Measurements from ENCODE around the gene F10.
"Not testable (repeated sequence)": the region's sequence is repeated elsewhere in the genome, so short reads cannot be mapped to it uniquely, and the experiment has no call there.

Gene F10

DNA sequence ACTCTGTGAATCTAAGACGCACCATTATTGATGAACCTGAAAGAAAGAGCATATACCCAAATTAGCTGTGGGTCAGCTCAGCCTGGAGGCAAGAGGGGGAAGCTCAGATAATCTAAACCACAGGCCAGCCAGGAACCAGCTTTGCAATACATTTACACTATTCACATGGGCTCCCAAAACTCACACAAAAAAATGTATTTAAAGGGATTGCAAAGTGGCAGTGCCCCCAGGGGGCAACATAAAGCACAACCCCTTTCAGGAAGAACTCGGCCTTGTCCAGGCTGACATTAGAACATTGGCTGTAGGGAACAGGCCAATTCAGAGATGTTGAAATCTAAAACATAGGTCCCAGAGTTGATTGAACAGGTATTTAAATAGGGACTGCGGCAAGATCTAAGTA lies 32.6 kb downstream of the F10 start:
- no peak for DNase-seq

DNA sequence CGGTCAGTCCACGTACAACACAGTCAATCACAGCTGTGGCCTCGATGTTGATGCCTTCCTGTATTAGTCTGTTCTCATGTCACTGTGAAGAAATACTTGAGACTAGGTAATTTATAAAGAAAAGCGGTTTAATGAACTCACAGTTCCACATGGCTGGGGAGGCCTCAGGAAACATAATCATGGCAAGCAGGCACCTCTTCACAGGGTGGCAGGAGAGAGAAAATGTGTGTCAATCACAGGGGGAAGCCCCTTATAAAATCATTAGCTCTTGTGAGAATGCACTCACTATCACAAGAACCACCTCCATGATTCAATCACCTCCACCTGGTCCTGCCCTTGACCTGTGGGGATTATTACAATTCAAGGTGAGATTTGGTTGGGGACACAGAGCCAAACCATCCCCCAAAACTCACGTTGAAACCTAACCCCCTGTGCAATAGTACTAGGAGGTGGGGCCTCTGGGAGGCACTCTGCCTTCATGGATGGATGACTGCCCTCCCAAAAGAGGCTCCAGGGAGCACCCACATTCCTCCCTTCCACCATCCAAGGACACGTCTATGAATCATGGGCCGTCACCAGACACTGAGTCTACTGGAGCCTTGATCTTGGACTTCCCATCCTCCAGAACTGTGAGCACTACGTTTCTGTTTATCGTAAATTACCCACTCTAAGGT lies 33.5 kb downstream of the F10 start:
- no peak for DNase-seq

DNA sequence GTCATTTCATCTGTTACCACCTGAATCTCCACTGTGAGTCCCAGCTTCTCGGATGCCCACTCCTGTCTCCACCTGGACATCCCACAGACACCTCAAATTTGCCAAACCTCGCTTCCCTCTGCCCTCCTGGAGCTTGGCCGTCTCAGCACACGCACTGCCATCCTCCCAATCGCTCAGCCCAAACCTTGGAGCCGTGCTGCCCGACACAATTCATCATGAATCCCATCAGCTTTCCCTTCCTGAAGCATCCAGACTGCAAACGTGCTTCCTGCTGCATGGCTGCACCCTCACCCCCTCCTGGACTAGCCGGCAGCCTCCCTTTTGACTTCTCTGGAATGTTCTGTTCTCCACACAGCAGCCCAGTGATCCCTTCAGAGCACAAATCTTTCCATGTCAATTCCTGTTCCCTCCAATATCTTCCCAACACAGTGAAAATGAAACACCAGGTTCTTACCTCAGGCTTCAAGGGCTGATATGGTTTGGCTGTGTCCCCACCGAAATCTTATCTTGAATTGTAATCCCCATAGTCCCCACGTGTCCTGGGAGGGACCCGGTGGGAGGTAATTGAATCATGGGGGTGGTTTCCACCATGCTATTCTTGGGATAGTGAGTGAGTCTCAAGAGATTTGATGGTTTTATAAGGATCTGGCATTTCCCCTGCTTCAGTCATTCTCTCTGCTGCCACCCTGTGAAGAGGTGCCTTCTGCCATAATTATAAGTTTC lies 34.8 kb downstream of the F10 start:
- DNase-seq, result no peak

DNA sequence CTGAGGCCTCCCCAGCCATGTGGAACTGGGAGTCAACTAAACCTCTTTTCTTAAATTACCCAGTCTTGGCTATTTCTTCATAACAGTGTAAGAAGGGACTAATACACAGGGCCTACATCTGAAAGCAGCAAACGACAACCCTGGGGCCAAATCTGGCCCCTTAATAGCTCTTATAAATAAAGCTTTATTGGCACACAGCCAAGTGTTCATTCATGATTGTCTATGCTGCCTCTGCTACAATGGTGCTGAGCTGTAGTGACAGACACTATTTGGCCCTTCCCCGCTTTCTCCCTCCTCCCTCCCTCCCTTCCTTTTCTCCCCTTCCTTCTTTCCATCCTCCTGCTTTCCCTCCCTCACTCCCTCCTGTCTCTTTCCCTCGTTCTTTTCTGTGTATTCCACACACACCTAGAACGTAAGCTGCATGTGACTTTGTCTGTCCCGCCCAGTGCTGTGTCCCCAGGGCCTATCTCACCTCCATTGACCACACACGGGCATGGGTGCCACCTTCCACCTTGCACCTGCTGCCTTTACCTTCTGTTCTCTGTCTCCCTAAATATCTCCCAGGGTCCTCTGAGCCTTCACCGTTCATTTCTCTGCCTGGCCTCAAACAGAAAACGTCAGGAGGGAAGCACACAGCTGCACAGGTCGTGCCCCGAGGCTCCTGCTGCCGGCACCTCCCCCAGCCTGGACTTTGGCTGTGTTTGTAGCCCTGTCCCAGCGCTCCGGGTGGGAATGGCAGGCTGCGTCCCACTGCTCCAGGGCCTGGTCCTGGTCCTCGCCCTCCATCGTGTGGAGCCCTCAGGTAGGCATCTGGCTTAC lies 35.5 kb downstream of the F10 start, which contains the start of gene PROZ:
Gene PROZ (plus strand): TSS at position 720 of the 819 bp plus-strand sequence. CDS start 13 bp downstream, at position 733.
- DNase-seq, result no peak

DNA sequence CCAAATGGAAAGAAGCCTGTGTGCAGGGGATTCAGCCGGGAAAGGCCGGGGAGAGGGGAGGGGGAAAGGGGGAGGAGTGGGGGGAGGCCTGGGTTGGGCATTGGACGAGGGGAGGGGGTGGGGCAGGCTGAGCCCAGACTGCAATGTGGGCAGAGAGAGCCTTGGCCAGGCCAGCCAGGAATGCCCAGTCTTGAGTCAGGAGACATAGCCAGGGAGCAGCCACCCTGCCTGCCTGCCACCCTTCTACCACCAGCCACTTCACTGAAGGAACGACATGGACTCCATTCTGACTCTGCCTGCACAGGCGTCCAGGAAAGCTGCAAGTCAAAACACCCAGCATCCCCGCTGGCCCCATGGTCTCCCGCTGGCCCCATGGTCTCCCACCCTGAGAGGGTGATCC lies 36.3 kb downstream of the F10 start:
- no peak for DNase-seq

DNA sequence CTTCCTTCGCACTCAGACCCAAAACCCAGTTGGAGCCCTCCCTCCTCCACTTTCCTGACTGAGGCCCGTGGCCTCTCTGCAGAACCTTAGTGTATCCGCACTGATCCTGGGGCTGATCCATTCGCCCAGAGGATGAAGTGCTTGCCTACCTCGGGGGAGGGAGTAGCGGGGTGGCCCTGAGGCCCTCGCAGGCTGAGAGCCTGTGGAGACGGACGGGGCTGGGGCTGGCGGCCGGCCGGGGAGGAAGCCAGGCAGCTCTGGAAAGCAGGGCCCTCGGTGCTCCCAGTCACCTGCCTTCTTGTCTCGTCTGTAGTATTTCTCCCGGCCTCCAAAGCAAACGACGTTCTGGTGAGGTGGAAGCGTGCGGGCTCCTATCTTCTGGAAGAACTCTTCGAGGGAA lies 37.1 kb downstream of the F10 start:
- DNase-seq, result no peak

GRCh38 chr13:113160983-113161382 lies 38.4 kb downstream of the F10 start:
- DNase-seq, result no peak

DNA sequence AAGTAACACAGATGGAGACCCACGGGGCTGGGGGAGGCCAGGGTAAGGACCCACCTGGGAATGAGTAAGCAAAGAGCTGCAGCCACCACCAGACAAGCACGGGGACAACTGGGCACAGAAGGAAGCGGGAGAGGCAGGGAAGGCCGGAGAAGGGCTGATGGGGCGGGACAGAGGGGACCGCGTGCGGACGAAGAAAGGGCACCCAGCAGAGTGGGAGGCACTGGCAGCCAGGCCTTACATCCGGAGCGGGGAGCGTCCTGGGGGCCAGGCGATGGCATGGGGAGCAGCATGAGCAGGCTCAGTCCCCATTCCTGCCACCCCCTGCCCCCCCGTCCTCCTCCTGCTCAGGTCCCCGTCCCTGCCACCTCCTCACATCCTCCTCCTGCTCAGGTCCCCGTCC lies 38.8 kb downstream of the F10 start:
- no peak for DNase-seq

- not testable (repeated sequence) for DNase-seq
Observed at GRCh38 chr13:113161975-113162374, 39.4 kb downstream of the F10 start.

GRCh38 chr13:113162783-113163685 lies 40.4 kb downstream of the F10 start:
- no peak for DNase-seq

- DNase-seq, result no peak
Observed at GRCh38 chr13:113164492-113164891, 41.9 kb downstream of the F10 start.

DNA sequence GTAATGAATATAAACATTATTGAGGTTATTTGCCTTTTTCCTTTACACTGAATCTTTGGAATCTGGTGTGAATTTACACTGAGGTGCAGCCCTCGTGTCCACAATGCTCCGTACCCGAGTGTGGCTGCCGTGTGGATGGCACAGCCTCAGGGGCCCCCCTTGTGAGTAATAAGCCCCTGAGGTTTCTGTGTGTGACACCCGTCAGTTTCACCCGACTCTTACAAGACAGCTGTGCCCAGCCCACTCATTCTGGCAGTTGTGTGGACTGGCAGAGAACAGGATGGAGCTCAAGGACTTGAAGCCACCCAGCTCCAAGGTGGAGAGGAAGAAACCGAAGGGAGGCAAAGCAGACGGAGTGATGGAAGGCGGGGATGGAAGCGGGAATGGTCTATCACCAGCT lies 43.7 kb downstream of the F10 start:
- DNase-seq, result no peak

DNA sequence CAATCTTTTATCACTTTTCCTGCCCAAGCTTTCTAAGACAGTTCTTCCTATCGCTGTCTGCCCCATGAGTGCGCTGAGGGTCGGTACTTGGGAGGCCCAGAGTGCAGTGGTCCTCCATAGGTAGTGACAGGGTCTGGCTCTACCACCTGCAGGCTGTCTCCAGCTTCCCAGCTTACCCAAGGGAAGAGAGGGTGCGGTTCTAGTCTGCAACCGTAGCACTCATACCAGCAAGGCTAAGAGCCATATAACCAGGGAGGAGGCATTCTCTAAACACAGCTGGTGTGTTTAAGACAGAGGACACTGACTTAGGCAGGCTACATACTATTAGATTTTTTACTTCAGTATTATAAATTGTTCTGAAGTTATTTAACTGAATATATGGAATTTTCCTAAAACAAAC lies 44.1 kb downstream of the F10 start:
- DNase-seq, result no peak

GRCh38 chr13:113167155-113167554 lies 44.6 kb downstream of the F10 start:
- DNase-seq, result no peak

DNA sequence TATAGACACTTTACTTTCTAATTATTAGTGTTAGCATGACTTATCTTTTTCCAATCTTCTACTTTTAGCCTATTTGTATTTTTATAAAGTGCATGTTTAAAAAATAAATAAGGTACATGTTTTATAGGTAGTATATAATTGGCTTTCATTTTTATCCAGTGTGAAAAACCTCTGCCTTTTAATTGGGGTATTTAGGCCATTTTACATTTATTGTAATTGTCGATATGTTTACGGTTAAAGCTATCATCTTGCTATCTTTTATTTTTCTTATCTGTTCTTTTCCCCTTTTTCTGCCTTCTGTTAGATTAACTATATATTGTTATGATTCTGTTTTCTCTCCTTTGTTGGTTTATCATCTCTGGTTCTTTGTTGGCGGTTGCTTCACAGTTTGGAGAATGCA lies 45.0 kb downstream of the F10 start:
- DNase-seq, result no peak

DNA sequence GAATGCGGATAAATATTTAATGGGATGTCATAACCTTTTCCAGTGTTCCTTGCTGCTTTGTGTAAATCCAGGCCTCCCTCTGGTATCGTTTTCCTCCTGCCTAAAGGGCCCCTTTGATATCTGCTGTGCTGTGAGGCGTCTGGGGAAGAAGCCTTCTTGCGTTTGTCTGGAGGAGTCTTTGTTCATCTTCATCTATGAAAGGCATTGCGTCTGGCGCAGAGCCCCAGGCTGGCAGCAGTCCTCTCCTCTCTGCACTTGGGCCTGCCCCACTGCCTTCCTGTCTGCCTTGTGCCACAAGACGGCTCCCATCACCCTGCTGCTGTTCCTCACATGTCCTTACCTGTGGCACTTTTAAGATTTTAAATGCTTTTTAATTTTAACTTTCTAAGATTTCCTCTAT lies 45.6 kb downstream of the F10 start:
- no peak for DNase-seq

DNA sequence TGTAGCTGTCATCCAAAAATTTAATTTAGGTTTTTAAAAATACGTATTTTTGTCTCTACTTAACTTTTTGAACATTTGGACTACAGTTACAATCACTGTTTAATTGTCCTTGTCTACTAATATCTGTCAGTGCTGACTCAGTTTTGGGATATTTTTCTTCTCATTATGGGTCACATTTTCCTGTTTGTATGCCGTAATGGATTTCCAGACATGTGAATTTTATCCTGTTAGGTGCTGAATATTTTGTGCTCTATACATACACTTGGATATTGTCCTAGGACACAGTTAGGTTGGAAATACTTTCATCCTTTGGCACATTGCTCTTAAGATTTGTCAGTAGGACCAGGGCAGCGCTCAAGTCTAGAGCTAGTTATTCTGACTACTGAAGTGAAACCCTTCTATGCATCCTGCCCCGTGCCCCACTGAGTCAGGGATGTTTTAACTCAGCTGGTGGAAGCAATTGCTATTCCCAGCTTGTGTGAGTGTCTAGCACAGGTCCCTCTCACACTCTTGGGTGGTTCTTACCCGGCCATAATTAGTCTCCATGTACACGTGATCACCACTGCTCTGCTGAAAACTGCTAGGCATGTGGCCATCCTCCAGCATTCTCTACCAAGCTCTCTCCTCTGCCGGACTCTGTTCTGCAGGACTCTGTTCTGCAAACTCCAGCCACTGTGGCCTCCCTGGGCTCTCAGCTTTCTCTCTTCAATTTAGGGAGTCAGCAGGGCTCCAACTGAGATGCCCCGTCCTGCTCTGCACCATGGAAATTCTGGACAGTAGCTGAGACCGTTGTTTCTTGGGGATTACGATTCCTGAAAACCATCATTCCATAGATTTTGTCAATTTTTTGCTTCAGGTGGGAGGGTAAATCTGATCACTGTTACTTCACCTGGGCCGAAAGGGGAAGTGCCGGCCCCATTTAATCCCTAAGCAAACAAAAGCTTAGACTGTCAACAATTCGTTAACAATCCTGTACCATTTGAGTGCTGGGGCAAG lies 47.0 kb downstream of the F10 start:
- DNase-seq, result no peak

- no peak for DNase-seq
Observed at GRCh38 chr13:113170511-113170910, 47.9 kb downstream of the F10 start.

DNA sequence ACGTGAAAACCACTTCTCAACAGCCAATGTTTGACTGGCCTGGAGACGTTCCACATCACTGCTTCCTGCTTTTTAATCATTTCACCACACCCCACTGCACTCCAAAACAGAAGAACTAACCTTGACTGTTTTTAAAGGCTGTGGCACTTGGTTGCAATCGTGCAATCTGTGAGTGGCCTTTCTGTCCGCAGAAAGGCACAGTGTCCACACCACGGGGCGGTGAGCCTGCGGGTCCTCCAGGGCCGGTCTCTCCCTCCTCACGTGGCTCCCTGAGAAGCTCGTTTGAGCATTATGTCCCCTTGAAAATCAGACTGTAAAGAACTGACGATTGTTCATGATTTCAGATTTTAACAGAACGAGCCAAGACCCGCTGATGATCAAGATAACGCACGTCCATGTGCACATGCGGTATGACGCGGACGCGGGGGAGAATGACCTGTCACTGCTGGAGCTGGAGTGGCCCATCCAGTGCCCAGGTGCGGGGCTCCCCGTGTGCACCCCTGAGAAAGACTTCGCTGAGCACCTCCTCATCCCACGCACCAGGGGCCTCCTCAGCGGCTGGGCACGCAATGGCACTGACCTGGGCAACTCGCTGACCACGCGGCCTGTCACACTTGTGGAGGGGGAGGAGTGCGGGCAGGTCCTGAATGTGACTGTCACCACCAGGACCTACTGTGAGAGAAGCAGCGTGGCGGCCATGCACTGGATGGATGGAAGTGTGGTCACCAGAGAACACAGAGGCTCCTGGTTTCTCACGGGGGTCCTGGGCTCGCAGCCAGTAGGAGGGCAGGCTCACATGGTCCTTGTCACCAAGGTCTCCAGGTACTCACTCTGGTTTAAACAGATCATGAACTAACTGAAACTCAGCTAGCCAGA lies 48.9 kb downstream of the F10 start:
- no peak for DNase-seq

DNA sequence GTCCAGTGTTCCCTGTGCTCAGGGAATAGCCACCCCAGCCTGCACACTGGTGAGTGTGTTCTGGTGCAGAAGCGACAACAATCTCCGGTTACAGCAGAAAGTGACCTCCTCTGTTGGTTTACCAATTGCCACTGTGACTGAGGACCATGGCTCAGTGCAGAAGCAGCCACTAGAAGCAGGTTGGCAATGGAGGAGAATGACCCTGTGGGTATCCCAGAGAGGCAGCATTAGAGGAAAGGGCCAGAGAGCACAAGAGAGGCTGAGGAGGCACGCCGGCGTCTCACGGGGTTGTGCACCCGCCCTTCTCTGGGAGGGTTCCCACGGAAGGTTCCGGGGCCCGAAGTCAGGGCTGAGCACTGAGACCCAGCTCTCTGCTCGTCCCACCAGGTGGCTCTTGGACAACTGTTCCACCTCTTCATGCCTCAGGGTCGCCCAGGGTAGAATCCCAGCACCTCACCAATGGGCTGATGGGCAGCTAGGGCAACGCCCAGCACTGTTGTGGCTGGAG lies 49.9 kb downstream of the F10 start:
- no peak for DNase-seq

Measured in CD4-positive, alpha-beta T cell treated with Interferon alpha-2 for 1 hour (primary cell).